ENCODE results near the gene HDAC4.
"Not testable (repeated sequence)": the region's sequence is repeated elsewhere in the genome, so short reads cannot be mapped to it uniquely, and the experiment has no call there.

Gene HDAC4

GRCh38 chr2:239049421-239050251 is 351.2 kb downstream of the HDAC4 start:
- no peak for DNase-seq

GRCh38 chr2:239048736-239049135 is 352.1 kb downstream of the HDAC4 start:
- no peak for DNase-seq

- DNase-seq = no peak
Observed at GRCh38 chr2:239047861-239048260, 353.0 kb downstream of the HDAC4 start.

- DNase-seq = no peak
Observed at GRCh38 chr2:239047420-239047819, 353.4 kb downstream of the HDAC4 start.

- no peak for DNase-seq
Observed at GRCh38 chr2:239046822-239047221, 354.0 kb downstream of the HDAC4 start.

GRCh38 chr2:239044336-239044735 is 356.5 kb downstream of the HDAC4 start:
- no peak for DNase-seq

GRCh38 chr2:239043326-239043725 is 357.5 kb downstream of the HDAC4 start:
- no peak for DNase-seq

GRCh38 chr2:239042551-239043320 is 358.1 kb downstream of the HDAC4 start:
- no peak for DNase-seq

- no peak for DNase-seq
Observed at GRCh38 chr2:239042046-239042445, 358.8 kb downstream of the HDAC4 start.

GRCh38 chr2:239041062-239041461 is 359.8 kb downstream of the HDAC4 start:
- no peak for DNase-seq

- DNase-seq = no peak
Observed at GRCh38 chr2:239040152-239040761, 360.6 kb downstream of the HDAC4 start.

- DNase-seq = no peak
Observed at GRCh38 chr2:239039479-239039861, 361.4 kb downstream of the HDAC4 start.

GRCh38 chr2:239038773-239039478 is 361.9 kb downstream of the HDAC4 start:
- no peak for DNase-seq

GRCh38 chr2:239038284-239038683 is 362.5 kb downstream of the HDAC4 start:
- not testable (repeated sequence) for DNase-seq

GRCh38 chr2:239037559-239037910 is 363.3 kb downstream of the HDAC4 start:
- DNase-seq = no peak

- DNase-seq = no peak
Observed at GRCh38 chr2:239036819-239037558, 363.8 kb downstream of the HDAC4 start.

- DNase-seq = no peak
Observed at GRCh38 chr2:239035997-239036731, 364.7 kb downstream of the HDAC4 start.

- peak; percentile 34 for DNase-seq
Observed at GRCh38 chr2:239035361-239035814, 365.4 kb downstream of the HDAC4 start.

- DNase-seq = no peak
Observed at GRCh38 chr2:239034561-239035341, 366.1 kb downstream of the HDAC4 start.

GRCh38 chr2:239033801-239034560 is 366.8 kb downstream of the HDAC4 start:
- DNase-seq = no peak

All from RPMI8226 (cell line).